ENCODE measurements around the gene CLTC. TPM values are rescaled to one million over a fixed set of nuclear protein-coding genes. Genes with fewer than 3 reads are reported as not detected.
"Not testable (repeated sequence)": the region's sequence is repeated elsewhere in the genome, so short reads cannot be mapped to it uniquely, and the experiment has no call there.

The CLTC gene
- total RNA-seq, 4 donors from 2014 or later: 174 to 224 (median 198) TPM

DNA sequence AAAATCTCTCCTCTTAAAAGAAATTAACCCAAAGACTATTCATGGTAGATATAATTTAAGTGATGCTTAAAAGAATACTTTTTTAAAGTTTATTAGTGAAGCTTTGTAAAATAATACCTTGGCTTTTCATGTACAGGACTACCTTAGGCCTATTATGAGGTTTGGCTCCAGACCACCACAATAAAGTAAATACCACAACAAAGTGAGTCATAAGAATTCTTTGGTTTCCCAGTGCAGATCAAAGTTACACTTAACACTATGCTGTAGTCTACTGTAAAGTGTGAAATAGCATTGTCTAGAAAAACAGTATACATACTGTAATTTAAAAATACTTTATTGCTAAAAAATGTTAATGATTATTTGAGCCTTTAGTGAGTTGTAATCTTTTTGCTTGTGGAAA lies 31.7 kb downstream of the CLTC start:
- Histone ChIP-seq H3K4me1 (no peaks in the 10 kb centered on the region), H3K36me3 (peaks cover 3 to 86% (median 3%) of the 10 kb centered on the region in 3 donors), H3K4me3 (no peak overlapping the region), H3K27me3 (no peaks in the 10 kb centered on the region), H3K9me3 (no peaks in the 10 kb centered on the region), H3K27ac (no peak overlapping the region)
- TF ChIP-seq, protein P1, sequence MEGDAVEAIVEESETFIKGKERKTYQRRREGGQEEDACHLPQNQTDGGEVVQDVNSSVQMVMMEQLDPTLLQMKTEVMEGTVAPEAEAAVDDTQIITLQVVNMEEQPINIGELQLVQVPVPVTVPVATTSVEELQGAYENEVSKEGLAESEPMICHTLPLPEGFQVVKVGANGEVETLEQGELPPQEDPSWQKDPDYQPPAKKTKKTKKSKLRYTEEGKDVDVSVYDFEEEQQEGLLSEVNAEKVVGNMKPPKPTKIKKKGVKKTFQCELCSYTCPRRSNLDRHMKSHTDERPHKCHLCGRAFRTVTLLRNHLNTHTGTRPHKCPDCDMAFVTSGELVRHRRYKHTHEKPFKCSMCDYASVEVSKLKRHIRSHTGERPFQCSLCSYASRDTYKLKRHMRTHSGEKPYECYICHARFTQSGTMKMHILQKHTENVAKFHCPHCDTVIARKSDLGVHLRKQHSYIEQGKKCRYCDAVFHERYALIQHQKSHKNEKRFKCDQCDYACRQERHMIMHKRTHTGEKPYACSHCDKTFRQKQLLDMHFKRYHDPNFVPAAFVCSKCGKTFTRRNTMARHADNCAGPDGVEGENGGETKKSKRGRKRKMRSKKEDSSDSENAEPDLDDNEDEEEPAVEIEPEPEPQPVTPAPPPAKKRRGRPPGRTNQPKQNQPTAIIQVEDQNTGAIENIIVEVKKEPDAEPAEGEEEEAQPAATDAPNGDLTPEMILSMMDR (IDR thresholded peaks at IDR 0.05): no peak
- TF ChIP-seq POLR2A (IDR thresholded peaks at IDR 0.05): no peak
- no peak for DNase-seq

DNA sequence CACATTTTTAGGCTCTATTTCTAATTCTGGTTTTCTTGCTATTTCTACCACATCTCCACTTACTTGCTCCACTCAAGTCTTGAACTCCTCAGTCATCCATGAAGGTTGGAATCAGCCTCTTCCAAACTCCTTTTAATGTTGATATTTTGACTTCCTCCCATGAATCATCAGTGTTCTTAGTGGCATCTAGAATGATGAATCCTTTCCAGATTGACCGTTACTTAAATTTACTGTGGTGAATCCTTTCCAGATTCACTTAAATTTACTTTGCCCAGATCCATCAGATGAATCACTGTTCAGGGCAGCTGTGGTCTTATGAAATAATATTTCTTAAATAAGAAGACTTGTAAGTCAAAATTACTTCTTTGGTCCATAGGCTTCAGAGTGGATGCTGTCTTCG lies 32.4 kb downstream of the CLTC start:
- Histone ChIP-seq H3K27ac (no peak overlapping the region), H3K4me1 (no peaks in the 10 kb centered on the region), H3K4me3 (no peak overlapping the region), H3K9me3 (no peaks in the 10 kb centered on the region), H3K27me3 (no peaks in the 10 kb centered on the region), H3K36me3 (peaks cover 3 to 93% (median 3%) of the 10 kb centered on the region in 3 donors)
- no peak for DNase-seq
- no peak for TF ChIP-seq POLR2A (IDR thresholded peaks at IDR 0.05)
- TF ChIP-seq, protein P1 (IDR thresholded peaks at IDR 0.05): no peak

DNA sequence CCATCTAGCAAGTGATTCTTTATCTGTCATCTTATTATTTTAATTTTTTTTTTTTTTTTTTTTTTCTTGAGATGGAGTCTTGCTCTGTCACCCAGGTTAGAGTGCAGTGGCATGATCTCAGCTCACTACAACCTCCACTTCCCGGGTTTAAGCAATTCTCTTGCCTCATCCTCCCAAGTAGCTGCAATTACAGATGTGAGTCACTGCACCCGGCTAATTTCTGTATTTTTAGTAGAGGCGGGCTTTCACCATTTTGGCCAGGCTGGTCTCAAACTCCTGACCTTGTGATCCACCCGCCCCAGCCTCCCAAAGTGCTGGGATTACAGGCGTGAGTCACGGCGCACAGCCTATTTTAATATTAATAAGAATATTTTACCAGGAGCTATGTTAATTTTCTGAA lies 36.9 kb downstream of the CLTC start:
- H3K9me3 ChIP-seq, DNase-seq, H3K27me3 ChIP-seq, H3K4me3 ChIP-seq, H3K4me1 ChIP-seq, H3K27ac ChIP-seq: not testable (repeated sequence)
- peaks cover 3 to 98% (median 6%) of the 10 kb centered on the region in 3 donors for H3K36me3 ChIP-seq

DNA sequence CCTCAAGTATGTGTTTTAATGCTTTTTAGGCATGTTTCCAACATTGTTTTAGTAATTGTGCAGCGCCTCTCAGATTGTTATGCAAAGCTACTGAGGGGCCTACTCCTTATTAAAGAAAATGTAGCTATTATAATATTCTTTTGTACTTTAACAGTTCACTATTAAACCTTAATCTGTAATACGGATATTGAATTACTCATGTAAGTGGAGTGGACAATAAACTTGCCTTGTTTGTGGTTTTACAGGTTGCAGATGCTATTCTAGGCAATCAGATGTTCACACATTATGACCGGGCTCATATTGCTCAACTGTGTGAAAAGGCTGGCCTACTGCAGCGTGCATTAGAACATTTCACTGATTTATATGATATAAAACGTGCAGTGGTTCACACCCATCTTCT lies 46.5 kb downstream of the CLTC start:
- DNase-seq: no peak
- no peak overlapping the region for H3K27ac ChIP-seq
- H3K36me3 ChIP-seq: peaks cover 0 to 76% (median 0%) of the 10 kb centered on the region in 3 donors

DNA sequence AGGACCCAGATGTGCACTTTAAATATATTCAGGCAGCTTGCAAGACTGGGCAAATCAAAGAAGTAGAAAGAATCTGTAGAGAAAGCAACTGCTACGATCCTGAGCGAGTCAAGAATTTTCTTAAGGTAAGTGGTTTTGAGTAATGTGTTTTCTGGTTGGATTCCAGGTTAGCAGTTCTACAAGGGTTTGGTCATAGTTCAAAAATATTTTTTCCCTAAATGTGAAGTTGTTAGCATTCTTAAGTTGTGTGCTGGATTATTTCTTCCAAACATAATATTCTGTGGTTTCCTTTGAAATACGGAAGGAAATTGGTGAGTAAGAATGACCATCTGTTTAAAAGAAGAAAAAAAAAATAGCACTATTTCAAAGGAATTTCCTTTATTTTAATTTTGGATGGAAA lies 49.1 kb downstream of the CLTC start:
- Histone ChIP-seq H3K27ac (peak overlapping the region in 2 of 4 donors; percentile 6 to 11), H3K4me1 (peaks cover 0 to 49% (median 5%) of the 10 kb centered on the region in 4 donors), H3K4me3 (no peak overlapping the region), H3K27me3 (no peaks in the 10 kb centered on the region), H3K9me3 (no peaks in the 10 kb centered on the region), H3K36me3 (peaks cover 0 to 67% (median 0%) of the 10 kb centered on the region in 3 donors)
- no peak for DNase-seq
- no peak for TF ChIP-seq POLR2A (IDR thresholded peaks at IDR 0.05)
- TF ChIP-seq, protein P1 (IDR thresholded peaks at IDR 0.05): no peak

More for the DNA sequence above, 46.5 kb downstream of the CLTC start:
- Histone ChIP-seq H3K4me1 (peaks cover 0 to 42% (median 5%) of the 10 kb centered on the region in 4 donors), H3K9me3 (no peaks in the 10 kb centered on the region), H3K4me3 (no peak overlapping the region), H3K27me3 (no peaks in the 10 kb centered on the region)
- TF ChIP-seq POLR2A (IDR thresholded peaks at IDR 0.05): no peak
- TF ChIP-seq, protein P1 (IDR thresholded peaks at IDR 0.05): no peak

DNA sequence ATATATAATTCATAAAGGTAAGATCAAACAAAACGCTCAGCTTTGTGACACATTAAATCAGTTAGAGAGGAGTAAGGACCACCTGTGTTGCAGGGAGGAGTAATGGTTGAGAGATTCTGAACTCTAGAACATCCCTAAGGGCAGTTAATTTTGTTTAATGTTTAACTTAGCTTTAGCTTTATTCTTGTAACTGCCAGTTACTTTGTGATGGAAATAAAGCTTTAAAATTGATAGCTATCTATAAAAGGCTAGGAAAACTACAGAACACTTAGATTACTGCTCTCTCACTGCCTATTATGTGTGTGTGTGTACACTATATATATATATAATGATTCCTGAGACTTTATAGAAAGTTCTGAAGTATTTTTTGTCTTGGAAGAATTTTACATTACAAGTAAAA lies 49.7 kb downstream of the CLTC start:
- H3K27me3 ChIP-seq: no peaks in the 10 kb centered on the region
- TF ChIP-seq POLR2A (IDR thresholded peaks at IDR 0.05): no peak
- TF ChIP-seq, protein P1 (IDR thresholded peaks at IDR 0.05): no peak
- DNase-seq: no peak
- no peak overlapping the region for H3K4me3 ChIP-seq
- H3K27ac ChIP-seq: peak overlapping the region in 2 of 4 donors; percentile 6 to 19
- peaks cover 0 to 67% (median 0%) of the 10 kb centered on the region in 3 donors for H3K36me3 ChIP-seq
- H3K4me1 ChIP-seq: peaks cover 0 to 49% (median 5%) of the 10 kb centered on the region in 4 donors
- H3K9me3 ChIP-seq: no peaks in the 10 kb centered on the region
